OCI-LY1 (cell line): Measurements from ENCODE around the gene CDH20.
"Not testable (repeated sequence)": the region's sequence is repeated elsewhere in the genome, so short reads cannot be mapped to it uniquely, and the experiment has no call there.

Experiments
- H2AFZ ChIP-seq: fragments of 200-600 bp; sonication (generic), shearing (Covaris generic); 2 replicates; pipeline ENCODE4 v1.6.0; 2014; ENCODE audit warnings: antibody characterized with exemption, mild to moderate bottlenecking, low read length
- H3F3A ChIP-seq: fragments of 200-600 bp; sonication (generic), shearing (Covaris generic); 2 replicates; pipeline ENCODE4 v1.6.0; 2014; ENCODE audit warnings: mild to moderate bottlenecking, antibody characterized with exemption, low read length, moderate library complexity; ENCODE audit not compliant: insufficient read depth
- H3K27ac ChIP-seq: fragments of 200-600 bp; sonication (generic); 2 replicates; pipeline ENCODE4 v1.5.1; 2014; ENCODE audit warnings: low read length, mixed run types, mild to moderate bottlenecking, low read depth; ENCODE audit not compliant: poor library complexity, severe bottlenecking
- H3K27me3 ChIP-seq: fragments of 200-600 bp; sonication (generic); 2 replicates; pipeline ENCODE4 v1.6.0; 2014; ENCODE audit warnings: antibody characterized with exemption, mild to moderate bottlenecking, low read length, moderate library complexity; ENCODE audit not compliant: insufficient read depth
- H3K36me3 ChIP-seq: fragments of 200-600 bp; sonication (generic); 2 replicates; pipeline ENCODE4 v1.6.1; 2014; ENCODE audit warnings: mild to moderate bottlenecking, antibody characterized with exemption, low read length, moderate library complexity, mixed read lengths; ENCODE audit not compliant: insufficient read depth
- H3K4me1 ChIP-seq: fragments of 200-600 bp; sonication (generic); 2 replicates; pipeline ENCODE4 v1.5.1; 2014; ENCODE audit warnings: mild to moderate bottlenecking, low read length, moderate library complexity; ENCODE audit not compliant: insufficient read depth, severe bottlenecking
- H3K4me2 ChIP-seq: fragments of 200-600 bp; sonication (generic), shearing (Covaris generic); 2 replicates; pipeline ENCODE4 v1.6.1; 2014; ENCODE audit warnings: low read length
- H3K4me3 ChIP-seq: fragments of 200-600 bp; sonication (generic); 2 replicates; pipeline ENCODE4 v1.5.1; 2014; ENCODE audit warnings: low read length, low read depth, mild to moderate bottlenecking, mixed read lengths; ENCODE audit not compliant: poor library complexity, severe bottlenecking
- H3K79me2 ChIP-seq: fragments of 200-600 bp; shearing (Covaris generic); 2 replicates; pipeline ENCODE4 v1.6.1; 2016; ENCODE audit warnings: mixed run types, low read length, mixed read lengths; ENCODE audit not compliant: insufficient read depth
- H3K9ac ChIP-seq: fragments of 200-600 bp; sonication (generic), shearing (Covaris generic); 2 replicates; pipeline ENCODE4 v1.6.1; 2014; ENCODE audit warnings: mild to moderate bottlenecking, low read length, mixed read lengths
- H3K9me2 ChIP-seq: fragments of 200-600 bp; sonication (generic), shearing (Covaris generic); 2 replicates; pipeline ENCODE4 v1.6.1; 2014; ENCODE audit warnings: low read depth, mild to moderate bottlenecking, low read length, mixed read lengths
- H3K9me3 ChIP-seq: fragments of 200-600 bp; shearing (Covaris generic); 2 replicates; pipeline ENCODE4 v1.6.1; 2014; ENCODE audit warnings: low read length, mixed read lengths
- H4K20me1 ChIP-seq: fragments of 200-600 bp; sonication (generic), shearing (Covaris generic); 2 replicates; pipeline ENCODE4 v1.6.0; 2016; ENCODE audit warnings: mild to moderate bottlenecking, low read length; ENCODE audit not compliant: insufficient read depth
- EZH2 ChIP-seq: fragments of 200-600 bp; sonication (generic), shearing (Covaris generic); IDR thresholded peaks from 2 replicates; pipeline ENCODE4 v1.8.0; 2017; ENCODE audit warnings: borderline replicate concordance, mixed run types, mild to moderate bottlenecking, antibody characterized with exemption, low read length, moderate library complexity, mixed read lengths
- TF ChIP-seq, protein P1 (sequence below): fragments of 200-600 bp; sonication (generic), shearing (Covaris generic); IDR thresholded peaks from 2 replicates; pipeline ENCODE4 v1.5.1; 2017; ENCODE audit warnings: mild to moderate bottlenecking, antibody characterized with exemption, low read length, moderate library complexity, mixed read lengths

Gene CDH20

DNA sequence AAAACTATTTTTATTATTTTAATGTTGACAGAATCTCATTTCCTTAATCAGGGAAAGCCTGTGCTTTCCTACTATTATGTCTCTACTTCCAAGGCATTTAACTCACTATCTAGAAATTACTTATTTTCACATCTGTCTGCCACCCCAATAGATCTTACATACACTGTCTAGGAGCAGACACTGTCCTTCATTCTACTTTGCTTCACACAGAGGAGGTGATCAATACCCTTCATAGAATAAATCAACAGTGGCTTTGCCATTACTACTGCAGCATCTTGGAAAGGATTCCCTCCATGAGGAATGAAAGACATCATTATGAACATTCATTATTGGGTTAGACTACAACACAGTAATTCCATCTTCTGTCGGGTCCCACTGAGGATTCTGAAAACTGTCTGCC, 31.7 kb downstream of the CDH20 start:
- peaks cover 10% of the 10 kb centered on the region for H3K4me1 ChIP-seq
- H3K36me3 ChIP-seq = no peaks in the 10 kb centered on the region
- H3K9me3 ChIP-seq = no peaks in the 10 kb centered on the region
- no peak overlapping the region for H2AFZ ChIP-seq
- H3K9me2 ChIP-seq = no peaks in the 10 kb centered on the region
- no peaks in the 10 kb centered on the region for H3K27me3 ChIP-seq
- no peaks in the 10 kb centered on the region for H3F3A ChIP-seq
- no peak for TF ChIP-seq EZH2
- TF ChIP-seq, protein P1, sequence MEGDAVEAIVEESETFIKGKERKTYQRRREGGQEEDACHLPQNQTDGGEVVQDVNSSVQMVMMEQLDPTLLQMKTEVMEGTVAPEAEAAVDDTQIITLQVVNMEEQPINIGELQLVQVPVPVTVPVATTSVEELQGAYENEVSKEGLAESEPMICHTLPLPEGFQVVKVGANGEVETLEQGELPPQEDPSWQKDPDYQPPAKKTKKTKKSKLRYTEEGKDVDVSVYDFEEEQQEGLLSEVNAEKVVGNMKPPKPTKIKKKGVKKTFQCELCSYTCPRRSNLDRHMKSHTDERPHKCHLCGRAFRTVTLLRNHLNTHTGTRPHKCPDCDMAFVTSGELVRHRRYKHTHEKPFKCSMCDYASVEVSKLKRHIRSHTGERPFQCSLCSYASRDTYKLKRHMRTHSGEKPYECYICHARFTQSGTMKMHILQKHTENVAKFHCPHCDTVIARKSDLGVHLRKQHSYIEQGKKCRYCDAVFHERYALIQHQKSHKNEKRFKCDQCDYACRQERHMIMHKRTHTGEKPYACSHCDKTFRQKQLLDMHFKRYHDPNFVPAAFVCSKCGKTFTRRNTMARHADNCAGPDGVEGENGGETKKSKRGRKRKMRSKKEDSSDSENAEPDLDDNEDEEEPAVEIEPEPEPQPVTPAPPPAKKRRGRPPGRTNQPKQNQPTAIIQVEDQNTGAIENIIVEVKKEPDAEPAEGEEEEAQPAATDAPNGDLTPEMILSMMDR = no peak
- no peaks in the 10 kb centered on the region for H3K79me2 ChIP-seq
- no peak overlapping the region for H3K4me3 ChIP-seq
- H3K9ac ChIP-seq = no peak overlapping the region
- H3K27ac ChIP-seq = no peak overlapping the region
- H4K20me1 ChIP-seq = no peaks in the 10 kb centered on the region
- no peak overlapping the region for H3K4me2 ChIP-seq

DNA sequence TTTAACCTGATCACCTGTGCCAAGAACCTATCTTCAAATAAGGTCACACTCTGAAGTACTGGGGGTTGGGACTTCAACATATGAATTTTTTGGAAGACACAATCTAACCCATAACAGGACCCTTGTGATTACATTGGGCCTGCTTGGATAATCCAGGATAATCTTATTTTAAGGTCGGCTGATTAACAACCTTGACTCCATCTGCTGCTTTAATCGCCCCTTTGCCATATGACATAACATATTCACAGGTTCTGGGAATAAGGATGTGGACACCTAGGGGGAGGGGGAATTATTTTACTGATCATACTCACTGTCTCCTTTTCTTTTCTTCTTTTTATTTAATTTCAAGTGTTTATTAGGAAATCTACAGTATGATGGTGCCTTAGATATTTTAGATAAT, 34.8 kb downstream of the CDH20 start:
- Histone ChIP-seq H3K9me2 (no peaks in the 10 kb centered on the region), H3F3A (no peaks in the 10 kb centered on the region), H3K27ac (no peak overlapping the region), H3K36me3 (no peaks in the 10 kb centered on the region), H2AFZ (no peak overlapping the region), H3K4me1 (no peaks in the 10 kb centered on the region), H3K27me3 (no peaks in the 10 kb centered on the region), H3K9ac (no peak overlapping the region), H3K79me2 (no peaks in the 10 kb centered on the region), H3K4me3 (no peak overlapping the region), H3K4me2 (no peak overlapping the region), H4K20me1 (no peaks in the 10 kb centered on the region), H3K9me3 (no peaks in the 10 kb centered on the region)
- TF ChIP-seq, protein P1 = no peak
- TF ChIP-seq EZH2 = no peak

DNA sequence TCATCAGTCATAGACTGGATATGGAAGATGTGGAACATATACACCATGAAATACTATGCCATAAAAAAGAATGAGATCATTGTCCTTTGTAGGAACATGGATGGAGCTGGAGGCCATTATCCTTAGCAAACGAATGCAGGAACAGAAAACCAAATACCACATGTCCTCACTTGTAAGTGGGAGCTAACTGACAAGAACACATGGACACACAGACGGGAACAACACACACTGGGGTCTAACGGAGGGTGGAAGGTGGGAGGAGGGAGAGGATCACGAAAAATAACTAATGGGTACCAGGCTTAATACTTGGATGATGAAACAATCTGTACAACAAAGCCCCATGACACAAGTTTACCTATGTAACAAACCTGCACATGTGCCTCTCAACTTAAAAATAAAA, 36.4 kb downstream of the CDH20 start:
- not testable (repeated sequence) for H3K4me1 ChIP-seq, H3K9ac ChIP-seq, H3F3A ChIP-seq, H3K27me3 ChIP-seq, H3K4me3 ChIP-seq, H4K20me1 ChIP-seq, H3K4me2 ChIP-seq, H3K9me2 ChIP-seq, H2AFZ ChIP-seq, H3K27ac ChIP-seq, H3K36me3 ChIP-seq, H3K79me2 ChIP-seq, H3K9me3 ChIP-seq

DNA sequence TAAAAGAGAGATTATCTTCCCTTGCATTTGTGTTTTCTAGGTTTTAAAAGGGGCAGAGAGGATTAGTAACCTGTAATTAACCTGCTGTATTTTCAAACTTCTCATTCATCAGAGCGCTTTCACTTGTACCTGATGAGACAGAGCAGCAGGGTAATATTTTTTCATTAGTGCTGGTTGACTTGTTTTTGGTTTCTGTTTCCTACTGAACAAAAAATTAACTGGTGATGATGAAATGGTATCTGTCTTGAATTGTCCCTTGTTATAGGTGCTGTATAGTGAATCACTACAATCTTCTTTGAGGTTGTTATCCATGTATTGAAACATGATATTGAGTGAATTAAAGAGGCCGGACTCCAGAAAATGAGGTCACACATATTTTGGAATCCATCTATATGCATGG, 37.9 kb downstream of the CDH20 start:
- Histone ChIP-seq H3K4me3 (no peak overlapping the region), H2AFZ (no peak overlapping the region), H3K9me3 (no peaks in the 10 kb centered on the region), H3K79me2 (no peaks in the 10 kb centered on the region), H3K36me3 (no peaks in the 10 kb centered on the region), H4K20me1 (no peaks in the 10 kb centered on the region), H3F3A (no peaks in the 10 kb centered on the region), H3K27me3 (no peaks in the 10 kb centered on the region), H3K4me1 (no peaks in the 10 kb centered on the region), H3K27ac (no peak overlapping the region), H3K4me2 (no peak overlapping the region), H3K9me2 (no peaks in the 10 kb centered on the region), H3K9ac (no peak overlapping the region)
- TF ChIP-seq EZH2 = no peak
- TF ChIP-seq, protein P1 = no peak
